GM23338 (cell line): ENCODE measurements around the gene OXLD1. TPM values are rescaled to one million over a fixed set of nuclear protein-coding genes. Genes with fewer than 3 reads are reported as not detected.
A peak's percentile ranks its signal among the peaks of the same experiment; 100 is the strongest.

Source experiments
- ATAC-seq: fragments of 200-7000 bp; cut with Tn5 transposase; 3 replicates; pipeline ENCODE4 v1.9.1; 2020
- DNase-seq: peaks from one replicate; pipeline ENCODE4 v3.0.0-alpha.2; 2015; ENCODE audit warnings: low spot score
- H2AFZ ChIP-seq: fragments of 200-600 bp; sonication (generic); 2 replicates; pipeline ENCODE4 v1.8.0; 2016; ENCODE audit warnings: antibody characterized with exemption, mild to moderate bottlenecking, moderate library complexity
- H3F3A ChIP-seq: fragments of 200-600 bp; sonication (generic); replicated peaks from 2 replicates; pipeline ENCODE4 v1.8.0; 2017; ENCODE audit warnings: antibody characterized with exemption, mixed run types, low read depth
- H3K27ac ChIP-seq: fragments of 200-600 bp; sonication (generic); 2 replicates; pipeline ENCODE4 v1.6.1; 2016; ENCODE audit warnings: low read depth
- H3K27me3 ChIP-seq: fragments of 200-600 bp; sonication (generic); 2 replicates; pipeline ENCODE4 v1.8.0; 2016; ENCODE audit warnings: mild to moderate bottlenecking, mixed run types, moderate library complexity; ENCODE audit not compliant: insufficient read depth
- H3K36me3 ChIP-seq: fragments of 200-600 bp; sonication (generic); 2 replicates; pipeline ENCODE4 v1.8.0; 2016; ENCODE audit warnings: mild to moderate bottlenecking; ENCODE audit not compliant: insufficient read depth
- H3K4me1 ChIP-seq: fragments of 200-600 bp; sonication (generic); 2 replicates; pipeline ENCODE4 v1.8.0; 2016; ENCODE audit warnings: mild to moderate bottlenecking, moderate library complexity; ENCODE audit not compliant: insufficient read depth
- H3K4me2 ChIP-seq: fragments of 200-600 bp; sonication (generic); 2 replicates; pipeline ENCODE4 v1.7.1; 2017; ENCODE audit warnings: mixed run types
- H3K4me3 ChIP-seq: fragments of 200-600 bp; sonication (generic); 2 replicates; pipeline ENCODE4 v1.6.1; 2016; ENCODE audit warnings: mixed run types
- H3K79me2 ChIP-seq: fragments of 200-600 bp; sonication (generic); replicated peaks from 2 replicates; pipeline ENCODE4 v1.8.0; 2017; ENCODE audit warnings: mild to moderate bottlenecking; ENCODE audit not compliant: insufficient read depth
- H3K9me2 ChIP-seq: fragments of 200-600 bp; sonication (generic); 2 replicates; pipeline ENCODE4 v1.8.0; 2017; ENCODE audit not compliant: insufficient read depth
- H4K20me1 ChIP-seq: fragments of 200-600 bp; sonication (generic); replicated peaks from 2 replicates; pipeline ENCODE4 v1.8.0; 2017; ENCODE audit warnings: mild to moderate bottlenecking; ENCODE audit not compliant: insufficient read depth
- H3K27ac Mint-ChIP-seq: 2 replicates; pipeline ENCODE4 v1.8.0; 2020; ENCODE audit warnings: inconsistent platforms, mild to moderate bottlenecking, moderate library complexity, mixed read lengths
- H3K27me3 Mint-ChIP-seq: 3 replicates; pipeline ENCODE4 v1.8.0; 2022; ENCODE audit warnings: low read depth, mild to moderate bottlenecking, moderate library complexity, mixed read lengths, inconsistent platforms; ENCODE audit not compliant: insufficient read depth, poor library complexity
- H3K36me3 Mint-ChIP-seq: 3 replicates; pipeline ENCODE4 v1.8.0; 2021; ENCODE audit warnings: low read depth, mild to moderate bottlenecking, inconsistent platforms, moderate library complexity, mixed read lengths
- H3K4me1 Mint-ChIP-seq: 3 replicates; pipeline ENCODE4 v1.8.0; 2020; ENCODE audit warnings: mild to moderate bottlenecking, inconsistent platforms, mixed read lengths
- H3K4me3 Mint-ChIP-seq: 3 replicates; pipeline ENCODE4 v1.8.0; 2021; ENCODE audit warnings: moderate library complexity, mild to moderate bottlenecking, inconsistent platforms, mixed read lengths
- H3K9me3 Mint-ChIP-seq: 3 replicates; pipeline ENCODE4 v1.8.0; 2020; ENCODE audit warnings: moderate library complexity, mild to moderate bottlenecking, inconsistent platforms, mixed read lengths
- CREB1 ChIP-seq: fragments of 250-450 bp; sonication (Bioruptor Pico); IDR thresholded peaks from 2 replicates; pipeline ENCODE4 v1.5.0; 2020; ENCODE audit warnings: low read depth, mild to moderate bottlenecking, moderate library complexity
- CTCF ChIP-seq, 2 experiments: fragments of 200-600 bp in 1 of 2; sonication (generic) in 1 of 2; conservative IDR thresholded peaks; 2 replicates each; pipeline versions ENCODE4 v1.5.1 to v1.6.1; 2016 to 2017; ENCODE audit warnings: antibody characterized with exemption in 2 of 2, low read depth in 2 of 2, mild to moderate bottlenecking in 2 of 2, moderate library complexity in 1 of 2
- ETS1 ChIP-seq: IDR thresholded peaks from 2 replicates; pipeline ENCODE4 v1.6.1; 2016; ENCODE audit warnings: antibody characterized with exemption
- EZH2 ChIP-seq: fragments of 200-600 bp; sonication (generic); IDR thresholded peaks from one replicate; pipeline ENCODE4 v1.8.0; 2017; ENCODE audit warnings: antibody characterized with exemption, mild to moderate bottlenecking, low read depth; ENCODE audit not compliant: unreplicated experiment
- EZH2phosphoT487 ChIP-seq: fragments of 200-600 bp; sonication (generic); IDR thresholded peaks from one replicate; pipeline ENCODE4 v1.8.1; 2018; ENCODE audit warnings: antibody characterized with exemption; ENCODE audit not compliant: unreplicated experiment
- ZNF331 ChIP-seq: fragments of 250-450 bp; sonication (Bioruptor Pico); IDR thresholded peaks from 2 replicates; pipeline ENCODE4 v1.5.0; 2020; ENCODE audit warnings: low read depth, mild to moderate bottlenecking, moderate library complexity
- ZNF462 ChIP-seq: fragments of 250-450 bp; sonication (Bioruptor Pico); IDR thresholded peaks from 2 replicates; pipeline ENCODE4 v1.5.0; 2020; ENCODE audit warnings: mild to moderate bottlenecking, moderate library complexity
- polyA plus RNA-seq: library from polyadenylated mRNA; unstranded; fragments of >200 nt; fragmentation: Nextera tagmentation; extraction: Ambion mirVana; gene quantifications from 2 replicates; pipeline ENCODE4 v1.2.1, GENCODE V29; 2016
- total RNA-seq: library from RNA; depleted of rRNA; stranded (reverse); fragments of >200 nt; shearing (Covaris generic); gene quantifications from 2 replicates; pipeline ENCODE4 v1.2.3, GENCODE V29; 2014

OXLD1 gene
- total and polyA plus RNA-seq, 2 experiments from 2014 or later, result 46.0 to 64.9 TPM

- TF ChIP-seq EZH2 (no peak), CTCF (conservative IDR thresholded peaks at IDR 0.05; ENCODE audit: low read depth in 2 of 2) (no peak), ZNF331 (CRISPR knock-in tag) (no peak)
Observed at GRCh38 chr17:81686614-81687013, 20.2 kb upstream of the OXLD1 start (continued).

- no peaks in the 10 kb centered on the region for H3K27me3 ChIP-seq
- H3K4me3 ChIP-seq, result peak overlapping the region; percentile 96
- peak overlapping the region; percentile 92 for H3K4me3 Mint-ChIP-seq
- peak overlapping the region; percentile 99 for H3K4me2 ChIP-seq
- peaks cover 12% of the 10 kb centered on the region for H3K4me1 Mint-ChIP-seq
- H3K4me1 ChIP-seq, result peaks cover 6% of the 10 kb centered on the region
- no peak overlapping the region for H2AFZ ChIP-seq
- H3K79me2 ChIP-seq, result peaks cover 48% of the 10 kb centered on the region
- H3K36me3 Mint-ChIP-seq, result peaks cover 44% of the 10 kb centered on the region
- H3K9me2 ChIP-seq, result no peaks in the 10 kb centered on the region
- peaks cover 18% of the 10 kb centered on the region for H3F3A ChIP-seq
- TF ChIP-seq CREB1 (CRISPR knock-in tag) (no peak), EZH2 (no peak), ETS1 (no peak), ZNF462 (CRISPR knock-in tag) (no peak), EZH2phosphoT487 (no peak)
- H3K27ac Mint-ChIP-seq, result no peak overlapping the region
- peaks cover 8% of the 10 kb centered on the region; the same call in 1 of the 2 replicates for H4K20me1 ChIP-seq
- no peak overlapping the region for H3K27ac ChIP-seq
- H3K9me3 Mint-ChIP-seq, result no peaks in the 10 kb centered on the region; the same call in 2 of the 3 replicates
- no peaks in the 10 kb centered on the region for H3K36me3 ChIP-seq
- no peak for DNase-seq
- peaks cover 16% of the 10 kb centered on the region for H3K27me3 Mint-ChIP-seq
- ATAC-seq, result no peak
Observed at GRCh38 chr17:81685108-81685507, 18.7 kb upstream of the OXLD1 start.
